Suprapubic skin (tissue), 4 donors: ENCODE results near the gene ST8SIA6.

Source experiments
- CTCF ChIP-seq, 2 donors: fragments of 200-600 bp in 1 of 2; fragments of 450-650 bp in 1 of 2; sonication (generic) in 1 of 2; IDR thresholded peaks; one replicate each; pipeline ENCODE4 v1.5.1; 2016 to 2019; ENCODE audit warnings: antibody characterized with exemption in 2 of 2, mild to moderate bottlenecking in 1 of 2, moderate library complexity in 1 of 2
- EP300 ChIP-seq: sonication (generic); formaldehyde crosslinking; IDR thresholded peaks from one replicate; pipeline ENCODE4 v1.6.1; 2017; ENCODE audit warnings: antibody characterized with exemption
- POLR2A ChIP-seq, 2 donors: fragments of 450-650 bp; IDR thresholded peaks; one replicate each; pipeline ENCODE4 v1.6.1; 2017; ENCODE audit warnings: antibody characterized with exemption in 2 of 2, mild to moderate bottlenecking in 2 of 2, moderate library complexity in 2 of 2
- POLR2AphosphoS5 ChIP-seq, 3 donors: sonication (generic); formaldehyde crosslinking; IDR thresholded peaks; one replicate each; pipeline ENCODE4 v1.6.1; 2017; ENCODE audit warnings: antibody characterized with exemption in 3 of 3

GRCh38 chr10:17340144-17340829, 114.1 kb downstream of the ST8SIA6 start:
- no peak for TF ChIP-seq CTCF (IDR thresholded peaks at IDR 0.05)
- TF ChIP-seq POLR2AphosphoS5 (IDR thresholded peaks at IDR 0.05): no peak
- TF ChIP-seq POLR2A (IDR thresholded peaks at IDR 0.05): no peak
- TF ChIP-seq EP300: no peak
